SK-MEL-5 (cell line): ENCODE data around the gene LXN. TPM values are rescaled to one million over a fixed set of nuclear protein-coding genes. Genes with fewer than 3 reads are reported as not detected.

Source experiments
- DNase-seq: peaks from one replicate; pipeline ENCODE4 v3.0.0-alpha.2; 2016; ENCODE audit warnings: low read depth, low spot score
- in situ Hi-C: cut with HindIII; loops from 2 replicates; pipeline ENCODE4 v1.10.0; 2016; ENCODE audit warnings: low sequenced_read_pairs, high pct_unique_total_duplicates, low pct_unique_long_range_greater_than_20kb
- small RNA-seq, 2 experiments: library from RNA; depleted of rRNA; stranded (forward); fragments of <200 nt; gene quantifications; one replicate each; pipeline ENCODE3, GENCODE V24; 2014
- total RNA-seq: library from RNA; depleted of rRNA; stranded (reverse); fragments of >200 nt; shearing (Covaris generic); gene quantifications from 2 replicates; pipeline ENCODE4 v1.2.3, GENCODE V29; 2014; rRNA removed

LXN gene
- total RNA-seq, 1 experiment from 2014 or later: 273 TPM

- DNase-seq: no peak
- in situ Hi-C loops: no loop called here
These were observed 31.8 kb downstream of the LXN start for GRCh38 chr3:158640646-158641045.

GRCh38 chr3:158631981-158632380, 40.5 kb downstream of the LXN start:
- no peak for DNase-seq
- in situ Hi-C loops: no loop called here

GRCh38 chr3:158625881-158626280, 46.6 kb downstream of the LXN start:
- DNase-seq: no peak
- in situ Hi-C loops: no loop called here

- no peak for DNase-seq
- in situ Hi-C loops: no loop called here
These were observed 54.2 kb downstream of the LXN start for GRCh38 chr3:158617982-158618875.

Small RNA genes within 50 kb of the gene (small RNA-seq; reads per million reads assigned to genes)
- gene AC025033.1: 0 reads per million in 2 experiments
- 0 reads per million in 2 experiments for gene AC080013.6

Other genes starting within 250 kb of the LXN start
- 19.8 and 20.2 TPM in 2 replicates for gene MLF1, start 101.5 kb downstream of the LXN start, total RNA-seq
- 71.5 and 76.5 TPM in 2 replicates for gene GFM1, start 28.1 kb downstream of the LXN start, total RNA-seq
- gene RARRES1, start 59.8 kb upstream of the LXN start, total RNA-seq: 0.58 TPM in 1 of 2 replicates, not detected in the other
- 58.3 and 62.4 TPM in 2 replicates for gene MFSD1, start 129.4 kb upstream of the LXN start, total RNA-seq